Lower lobe of right lung (tissue), 2 donors: Measurements from ENCODE around the gene COL4A1. TPM values are rescaled to one million over a fixed set of nuclear protein-coding genes. Genes with fewer than 3 reads are reported as not detected.
"Not testable (repeated sequence)": the region's sequence is repeated elsewhere in the genome, so short reads cannot be mapped to it uniquely, and the experiment has no call there.

Experiments
- ATAC-seq, 2 donors: fragments of 200-7000 bp; cut with Tn5 transposase; one replicate each; pipeline ENCODE4 v1.9.1; 2020 to 2022; ENCODE audit warnings: mild to moderate bottlenecking in 2 of 2, moderate library complexity in 2 of 2
- DNase-seq: peaks from one replicate; pipeline ENCODE4 v3.0.0-alpha.2; 2020
- H3K27ac ChIP-seq: fragments of 200-600 bp; one replicate; pipeline ENCODE4 v1.8.0; 2022
- H3K27me3 ChIP-seq: fragments of 200-600 bp; one replicate; pipeline ENCODE4 v1.8.0; 2022; ENCODE audit warnings: low read depth
- H3K36me3 ChIP-seq: fragments of 200-600 bp; one replicate; pipeline ENCODE4 v1.8.0; 2022; ENCODE audit warnings: mild to moderate bottlenecking
- H3K4me1 ChIP-seq: fragments of 200-600 bp; one replicate; pipeline ENCODE4 v1.8.0; 2022
- H3K4me3 ChIP-seq: fragments of 200-600 bp; one replicate; pipeline ENCODE4 v1.8.0; 2022; ENCODE audit warnings: mild to moderate bottlenecking
- H3K9me3 ChIP-seq: fragments of 200-600 bp; one replicate; pipeline ENCODE4 v1.8.0; 2022
- intact Hi-C: fragments of 100-400 bp; cut with DNase I; formaldehyde crosslinking; loops from one replicate; pipeline ENCODE4 v1.11.0; 2022
- total RNA-seq: library from RNA; stranded (reverse); fragmentation: NEBNext Ultra II Directional; extraction: Animal tissue kit (Norgen Biotek cat#: 25700); gene quantifications from one replicate; pipeline ENCODE4 v1.2.1, GENCODE V29; 2021
- TF ChIP-seq, protein P1 (sequence below): fragments of 200-600 bp; IDR thresholded peaks from one replicate; pipeline ENCODE4 v1.8.0; 2022; ENCODE audit warnings: antibody characterized with exemption, mild to moderate bottlenecking
- donor health status: DM: no; HTN: yes; CAD: no; lungs with severe emphysema.

The COL4A1 gene
- total RNA-seq, 1 donor from 2014 or later = 161 TPM

DNA sequence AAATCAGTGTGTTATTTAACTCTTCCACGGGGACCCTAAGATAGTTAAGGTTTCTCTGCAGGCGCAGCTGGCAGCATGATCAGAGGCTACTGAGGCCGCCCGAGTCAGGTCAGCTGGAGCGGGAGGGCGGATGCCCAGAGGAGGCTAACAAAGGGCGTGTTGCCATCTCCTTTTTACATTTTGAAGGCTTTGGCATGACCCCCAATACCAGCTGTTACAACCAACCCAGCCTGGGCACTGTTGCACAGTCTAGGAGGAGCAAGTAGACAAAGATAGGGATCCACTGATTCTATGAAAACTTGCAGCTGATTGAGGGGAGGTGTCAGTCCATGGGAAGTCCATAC, 15.8 kb upstream of the COL4A1 start:
- Histone ChIP-seq H3K4me1 (peaks cover 78% of the 10 kb centered on the region), H3K36me3 (no peaks in the 10 kb centered on the region), H3K4me3 (no peak overlapping the region), H3K9me3 (no peaks in the 10 kb centered on the region), H3K27ac (peak overlapping the region; percentile 41), H3K27me3 (no peaks in the 10 kb centered on the region)
- intact Hi-C loops = no loop called here
- ATAC-seq (no peak), DNase-seq (no peak)
- TF ChIP-seq, protein P1, sequence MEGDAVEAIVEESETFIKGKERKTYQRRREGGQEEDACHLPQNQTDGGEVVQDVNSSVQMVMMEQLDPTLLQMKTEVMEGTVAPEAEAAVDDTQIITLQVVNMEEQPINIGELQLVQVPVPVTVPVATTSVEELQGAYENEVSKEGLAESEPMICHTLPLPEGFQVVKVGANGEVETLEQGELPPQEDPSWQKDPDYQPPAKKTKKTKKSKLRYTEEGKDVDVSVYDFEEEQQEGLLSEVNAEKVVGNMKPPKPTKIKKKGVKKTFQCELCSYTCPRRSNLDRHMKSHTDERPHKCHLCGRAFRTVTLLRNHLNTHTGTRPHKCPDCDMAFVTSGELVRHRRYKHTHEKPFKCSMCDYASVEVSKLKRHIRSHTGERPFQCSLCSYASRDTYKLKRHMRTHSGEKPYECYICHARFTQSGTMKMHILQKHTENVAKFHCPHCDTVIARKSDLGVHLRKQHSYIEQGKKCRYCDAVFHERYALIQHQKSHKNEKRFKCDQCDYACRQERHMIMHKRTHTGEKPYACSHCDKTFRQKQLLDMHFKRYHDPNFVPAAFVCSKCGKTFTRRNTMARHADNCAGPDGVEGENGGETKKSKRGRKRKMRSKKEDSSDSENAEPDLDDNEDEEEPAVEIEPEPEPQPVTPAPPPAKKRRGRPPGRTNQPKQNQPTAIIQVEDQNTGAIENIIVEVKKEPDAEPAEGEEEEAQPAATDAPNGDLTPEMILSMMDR = no peak

DNA sequence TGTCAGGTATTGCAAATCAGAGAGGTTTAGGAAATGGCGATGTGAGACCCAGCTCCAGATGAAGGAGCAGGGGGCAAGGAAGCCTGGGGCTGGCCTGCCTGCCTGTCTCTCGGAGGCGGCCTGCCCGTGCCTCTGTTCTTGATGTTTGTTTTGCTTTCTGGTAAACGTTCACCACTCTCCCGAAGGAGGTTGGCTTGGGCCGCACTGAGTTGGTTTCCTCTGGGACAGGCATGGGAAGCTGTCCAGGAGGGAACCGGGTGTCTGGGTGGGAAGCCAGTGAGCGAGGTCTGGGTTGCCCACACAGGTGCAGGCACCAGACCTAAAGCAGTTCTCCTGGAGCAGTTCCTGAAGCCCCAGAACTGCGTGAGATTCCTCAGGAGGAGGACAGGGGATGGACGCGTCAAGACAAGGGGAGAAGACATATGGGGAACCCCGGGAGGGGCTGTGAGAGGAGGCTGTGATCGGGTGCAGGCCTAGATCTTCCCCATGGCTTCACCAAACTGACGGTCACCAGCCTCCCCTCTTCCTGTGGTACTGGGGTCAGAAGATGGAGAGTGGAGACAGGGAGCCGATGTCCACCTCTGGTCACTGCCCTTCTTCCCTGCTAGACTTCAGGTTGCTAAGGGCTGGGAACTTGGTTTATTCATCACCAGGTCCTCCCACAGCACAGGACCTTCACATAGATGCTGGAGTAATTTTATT, 15.3 kb upstream of the COL4A1 start:
- DNase-seq = no peak
- TF ChIP-seq, protein P1 = no peak
- ATAC-seq = no peak
- no peak overlapping the region for H3K4me3 ChIP-seq
- intact Hi-C loops = no loop called here
- peaks cover 77% of the 10 kb centered on the region for H3K4me1 ChIP-seq
- peak overlapping the region; percentile 41 for H3K27ac ChIP-seq
- H3K36me3 ChIP-seq = no peaks in the 10 kb centered on the region
- H3K9me3 ChIP-seq = no peaks in the 10 kb centered on the region
- no peaks in the 10 kb centered on the region for H3K27me3 ChIP-seq

DNA sequence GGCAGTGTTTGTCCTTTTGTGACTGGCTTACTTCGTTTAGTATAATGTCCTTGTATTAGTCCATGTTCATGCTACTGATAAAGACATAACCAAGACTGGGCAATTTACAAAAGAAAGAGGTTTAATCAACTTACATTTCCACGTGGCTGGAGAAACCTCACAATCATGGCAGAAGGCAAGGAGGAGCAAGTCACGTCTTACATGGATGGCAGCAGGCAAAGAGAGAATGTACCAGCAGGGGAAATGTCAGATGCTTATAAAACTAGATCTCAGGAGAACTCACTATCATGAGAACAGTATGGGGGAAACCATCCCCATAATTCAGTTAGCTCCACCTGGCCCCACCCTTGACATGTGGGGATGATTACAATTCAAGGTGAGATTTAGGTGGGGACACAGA, 14.6 kb upstream of the COL4A1 start:
- H3K4me1 ChIP-seq = peaks cover 72% of the 10 kb centered on the region
- H3K9me3 ChIP-seq, H3K4me3 ChIP-seq, DNase-seq, ATAC-seq, H3K27ac ChIP-seq, H3K27me3 ChIP-seq, H3K36me3 ChIP-seq, intact Hi-C loops: not testable (repeated sequence)

DNA sequence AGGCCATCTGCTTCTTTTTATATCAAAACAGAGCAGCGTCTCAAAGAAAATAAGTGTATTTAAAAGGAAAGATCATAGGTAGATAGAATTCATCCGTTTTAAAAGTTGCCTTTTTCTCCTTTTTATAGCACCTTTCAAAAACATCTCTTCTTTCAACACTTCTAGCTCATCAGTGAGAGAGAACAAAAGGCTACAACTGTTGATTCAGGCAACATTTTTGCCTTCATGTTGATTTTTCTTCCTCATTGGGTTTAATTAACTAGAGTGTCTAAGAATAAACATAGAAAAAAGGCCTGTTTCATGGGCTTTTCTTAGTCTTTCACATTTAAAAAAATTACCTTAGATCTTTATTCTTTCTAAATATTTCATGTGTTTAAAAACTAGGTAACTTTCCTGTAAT, 13.7 kb upstream of the COL4A1 start:
- intact Hi-C loops = no loop called here
- Histone ChIP-seq H3K27me3 (no peaks in the 10 kb centered on the region), H3K9me3 (no peaks in the 10 kb centered on the region), H3K36me3 (peaks cover 4% of the 10 kb centered on the region), H3K27ac (peak overlapping the region; percentile 81), H3K4me3 (no peak overlapping the region), H3K4me1 (peaks cover 64% of the 10 kb centered on the region)
- TF ChIP-seq, protein P1 = no peak
- DNase-seq = no peak
- no peak for ATAC-seq

DNA sequence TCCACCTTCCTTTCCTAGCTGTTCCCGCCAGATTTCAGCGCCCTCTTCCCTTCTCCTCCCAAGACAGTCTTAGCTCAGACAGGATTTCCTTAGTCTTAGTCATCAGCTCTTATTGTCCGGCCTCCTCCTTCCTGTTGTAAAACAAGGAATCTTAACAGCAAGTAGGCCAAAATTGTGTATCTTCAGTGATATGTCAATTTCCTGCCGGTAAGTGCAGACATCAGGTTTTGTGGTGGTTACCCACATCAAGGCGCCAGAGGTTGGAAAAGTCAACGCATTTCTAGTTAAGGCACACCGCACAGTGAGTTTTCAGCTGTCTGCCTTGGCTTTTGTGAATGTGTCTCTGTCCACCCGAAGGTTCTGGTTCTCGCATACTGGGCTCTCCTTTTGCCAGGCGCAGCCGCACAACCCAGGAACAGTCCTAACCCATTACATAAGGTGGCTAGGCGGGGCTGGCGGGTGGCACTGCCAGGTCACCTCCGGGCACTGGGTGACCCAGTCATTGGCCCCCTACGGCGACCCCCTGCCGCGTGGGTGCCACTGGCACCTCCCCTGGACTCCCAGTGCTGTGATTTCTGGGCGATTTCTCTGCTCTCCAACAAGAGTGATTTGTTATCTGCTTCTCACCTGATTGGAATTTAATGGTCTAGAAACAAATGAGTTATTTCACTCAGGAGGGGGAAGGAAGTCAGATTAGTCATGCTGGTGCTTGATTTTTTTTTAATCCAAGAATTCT, 13.0 kb upstream of the COL4A1 start:
- Histone ChIP-seq H3K27me3 (no peaks in the 10 kb centered on the region), H3K36me3 (peaks cover 4% of the 10 kb centered on the region), H3K27ac (peak overlapping the region; percentile 81), H3K4me3 (no peak overlapping the region), H3K9me3 (no peaks in the 10 kb centered on the region), H3K4me1 (peaks cover 57% of the 10 kb centered on the region)
- TF ChIP-seq, protein P1 = no peak
- peak; percentile 41 to 77 for ATAC-seq
- intact Hi-C loops = no loop called here
- peak; percentile 44 for DNase-seq

DNA sequence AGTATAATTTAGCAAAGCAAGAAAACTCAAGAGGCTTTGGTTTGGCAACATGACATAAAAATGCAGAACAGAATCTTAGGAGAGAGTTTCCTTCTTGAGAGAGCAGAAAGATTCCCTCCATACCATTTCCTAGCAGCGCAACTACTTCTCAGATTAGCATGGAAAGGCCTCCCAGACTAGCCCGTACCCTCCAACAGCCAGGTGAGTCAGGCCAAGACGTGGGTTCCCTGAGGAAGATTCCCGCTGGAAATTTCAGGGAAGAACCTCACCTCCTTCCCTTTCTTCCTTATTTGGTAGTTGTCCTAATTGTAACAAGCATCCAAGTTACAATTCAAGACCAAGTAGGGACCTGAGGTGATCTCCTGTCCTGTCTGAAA, 12.4 kb upstream of the COL4A1 start:
- ATAC-seq = no peak
- Histone ChIP-seq H3K9me3 (no peaks in the 10 kb centered on the region), H3K36me3 (peaks cover 4% of the 10 kb centered on the region), H3K4me3 (no peak overlapping the region), H3K4me1 (peaks cover 51% of the 10 kb centered on the region), H3K27ac (peak overlapping the region; percentile 81), H3K27me3 (no peaks in the 10 kb centered on the region)
- TF ChIP-seq, protein P1 = no peak
- intact Hi-C loops = no loop called here
- no peak for DNase-seq
